ENCODE data around the gene NCK1.

GRCh38 chr3:136929977-136930670, 68.1 kb downstream of the NCK1 start:
- no peak for TF ChIP-seq CTCF (IDR thresholded peaks at IDR 0.05)
- no peak for TF ChIP-seq POLR2A (IDR thresholded peaks at IDR 0.05)
